ENCODE data around the gene ASPM. TPM values are rescaled to one million over a fixed set of nuclear protein-coding genes. Genes with fewer than 3 reads are reported as not detected.

ASPM gene
- polyA plus RNA-seq, 2 of the 4 experiments (the other 2 are of a cell fraction) = 19.0 to 35.5 TPM

GRCh38 chr1:197076585-197076984 lies 69.9 kb downstream of the ASPM start:
- Histone ChIP-seq H3K4me1 (no peaks in the 10 kb centered on the region), H3K4me3 (no peak overlapping the region), H3K9me3 (peaks cover 7% of the 10 kb centered on the region; the same call in 2 of the 3 replicates), H3K27ac (no peak overlapping the region), H3K4me2 (no peak overlapping the region)
- POLR2A ChIA-PET = no interaction called here
- ATAC-seq (no peak), DNase-seq (ENCODE audit: low read depth in 1 of 2, low spot score in 1 of 2) (no peak), FAIRE-seq (no peak)
- no peak for TF ChIP-seq CEBPB (IDR thresholded peaks at IDR 0.05)
- no peak for TF ChIP-seq POLR2A (IDR thresholded peaks at IDR 0.05; ENCODE audit: low read length)
- no peak for TF ChIP-seq CTCF (IDR thresholded peaks at IDR 0.05)
- no peak for TF ChIP-seq JUNB (IDR thresholded peaks at IDR 0.05)
- TF ChIP-seq NPAS2 (CRISPR knock-in tag; IDR thresholded peaks at IDR 0.05; ENCODE audit: borderline replicate concordance) = no peak
- TF ChIP-seq NFE2L2 (conservative IDR thresholded peaks at IDR 0.05; ENCODE audit: low read length) = no peak
- no peak for TF ChIP-seq ZSCAN20 (CRISPR knock-in tag; IDR thresholded peaks at IDR 0.05)
- TF ChIP-seq GATA3 (IDR thresholded peaks at IDR 0.05; ENCODE audit: borderline replicate concordance) = no peak
- no peak for TF ChIP-seq REST (IDR thresholded peaks at IDR 0.05)
- TF ChIP-seq POLR2AphosphoS2 (conservative IDR thresholded peaks at IDR 0.05; ENCODE audit: low read length) = no peak
- no peak for TF ChIP-seq MAZ (IDR thresholded peaks at IDR 0.05; ENCODE audit: borderline replicate concordance, low read depth, low read length)
- TF ChIP-seq KDM1A (IDR thresholded peaks at IDR 0.05; ENCODE audit: low read depth) = no peak
- TF ChIP-seq EHMT2 (IDR thresholded peaks at IDR 0.05; ENCODE audit: low read depth) = no peak
- no peak for TF ChIP-seq HEYL (CRISPR knock-in tag; IDR thresholded peaks at IDR 0.05)
- TF ChIP-seq CBX8 (IDR thresholded peaks at IDR 0.05) = no peak
- TF ChIP-seq KDM5A (IDR thresholded peaks at IDR 0.05) = no peak
- TF ChIP-seq MAX (IDR thresholded peaks at IDR 0.05) = no peak
- no peak for TF ChIP-seq FOSL2 (IDR thresholded peaks at IDR 0.05)
- TF ChIP-seq FOSL2 (CRISPR knock-in tag; IDR thresholded peaks at IDR 0.05) = no peak
- no peak for TF ChIP-seq RCOR1 (IDR thresholded peaks at IDR 0.05; ENCODE audit: low read depth, low read length)
- TF ChIP-seq RAD21 (conservative IDR thresholded peaks at IDR 0.05 in 1 of 2, IDR thresholded peaks at IDR 0.05 in 1 of 2) = no peak
- 19% methylated on average over 1 of the region's 1 CpG for WGBS (ENCODE audit: missing lambda C conversion rate)
- CTCF ChIA-PET = no interaction called here

GRCh38 chr1:197073978-197074377 lies 72.5 kb downstream of the ASPM start:
- no peak for FAIRE-seq
- Histone ChIP-seq H3K27ac (no peak overlapping the region), H3K4me3 (no peak overlapping the region), H3K4me1 (no peaks in the 10 kb centered on the region), H3K4me2 (no peak overlapping the region), H3K9me3 (no peaks in the 10 kb centered on the region)
- 61% methylated on average over 1 of the region's 1 CpG for WGBS (ENCODE audit: missing lambda C conversion rate)
- ChIA-PET POLR2A (no interaction called here), CTCF (no interaction called here)
- ATAC-seq = no peak
- no peak for DNase-seq (ENCODE audit: low read depth in 1 of 2, low spot score in 1 of 2)
- TF ChIP-seq SMC3 (IDR thresholded peaks at IDR 0.05) = no peak
- TF ChIP-seq EHF (CRISPR knock-in tag; IDR thresholded peaks at IDR 0.05) = no peak
- TF ChIP-seq ATOH8 (CRISPR knock-in tag; IDR thresholded peaks at IDR 0.05; ENCODE audit: low read depth) = no peak
- TF ChIP-seq TP53 (CRISPR knock-in tag; IDR thresholded peaks at IDR 0.05) = no peak
